ENCODE results near the gene CTCF. TPM values are rescaled to one million over a fixed set of nuclear protein-coding genes. Genes with fewer than 3 reads are reported as not detected.
A peak's percentile ranks its signal among the peaks of the same experiment; 100 is the strongest.

The CTCF gene
- total and polyA plus RNA-seq, 10 of the 15 experiments (the other 5 are each of a cell fraction or from before 2014, with no cell fraction given), result 9.1 to 55.0 (median 41.8) TPM

- peaks cover 30% of the 10 kb centered on the region for H3K4me1 ChIP-seq (ENCODE audit: control insufficient read depth, insufficient read depth, low read length)
- WGBS (ENCODE audit: insufficient coverage, insufficient replicate concordance, low lambda C conversion rate, missing lambda C conversion rate), result 2% methylated on average over 36 of the region's 46 CpGs
- in situ Hi-C loops (cut with MboI), result no loop called here
- intact Hi-C loops (cut with micrococcal nuclease; ENCODE audit: unreplicated experiment), result loop anchor here (5.0 kb wide), 1 partner anchor 174 kb away; no protein-coding TSS in a partner anchor
- H3K9ac ChIP-seq (ENCODE audit: control insufficient read depth, insufficient read depth, low read length), result 0 out of 2 replicates have a peak overlapping the region, but pooled peaks have one; percentile 30
- BruUV-seq (replicated peaks), result no TSS peak
- no peak overlapping the region for H3K27ac ChIP-seq (ENCODE audit: control insufficient read depth, insufficient read depth)
- H3K4me3 ChIP-seq, result peak overlapping the region; percentile 88
- ChIA-PET SMC1A (ENCODE audit: uncharacterized antibody, unreplicated experiment) (interaction anchor here (1.3 to 2.8 kb wide), 4 partner anchors 102 to 145 kb away, joined by 3 to 20 read pairs (median 12); partner anchors contain the start of gene RIPOR1), RAD21 (ENCODE audit: unreplicated experiment) (interaction anchor here (1.0 to 3.1 kb wide), 6 partner anchors 21 to 185 kb away, joined by 4 to 22 read pairs (median 8); partner anchors contain the start of genes ATP6V0D1 and CARMIL2), CTCF (interaction anchor here (1.1 to 11.9 kb wide), 9 partner anchors 20 to 149 kb away, joined by 3 to 196 read pairs (median 6); partner anchors contain the start of genes CARMIL2 and CTCF), POLR2A (interaction anchor here (1.0 to 1.3 kb wide), 3 partner anchors 53 to 145 kb away, joined by 3 to 5 read pairs (median 5); partner anchors contain the start of genes CTCF and GFOD2)
- H3K79me2 ChIP-seq (ENCODE audit: control insufficient read depth, insufficient read depth, low read length), result no peaks in the 10 kb centered on the region
- H3K4me2 ChIP-seq (ENCODE audit: control insufficient read depth, insufficient read depth), result peak overlapping the region; percentile 95
- H3K36me3 ChIP-seq (ENCODE audit: control insufficient read depth in 2 of 2, insufficient read depth in 2 of 2, low read length in 1 of 2), result no peaks in the 10 kb centered on the region
- H3K9me3 ChIP-seq (replicated peaks; ENCODE audit: control insufficient read depth, insufficient read depth, low read length), result no peaks in the 10 kb centered on the region
- peak overlapping the region; percentile 76 for H2AFZ ChIP-seq (ENCODE audit: control insufficient read depth, low read depth, low read length)
- no peaks in the 10 kb centered on the region for H4K20me1 ChIP-seq (ENCODE audit: control insufficient read depth, insufficient read depth)
- H3K27me3 ChIP-seq (replicated peaks in 1 of 2; ENCODE audit: control insufficient read depth in 2 of 2, insufficient read depth in 2 of 2, low read length in 1 of 2), result no peaks in the 10 kb centered on the region
- FAIRE-seq, result no peak
- no peak for DNase-seq (ENCODE audit: low read depth, low spot score)
- TF ChIP-seq GATAD2B (conservative IDR thresholded peaks at IDR 0.05; ENCODE audit: low read depth), result 0 out of 2 replicates have a peak, but pooled peaks have one; percentile 23
- no peak for TF ChIP-seq RB1 (IDR thresholded peaks at IDR 0.05; ENCODE audit: borderline replicate concordance)
- 0 out of 2 replicates have a peak, but pooled peaks have one; percentile 12 for TF ChIP-seq DPF2 (IDR thresholded peaks at IDR 0.05)
- TF ChIP-seq LARP7 (IDR thresholded peaks at IDR 0.05), result peak; percentile 35; the same call in 1 of the 2 replicates
- peak; percentile 24 for ATAC-seq
Observed at GRCh38 chr16:67666032-67666551, 103.8 kb downstream of the CTCF start.
